OCI-LY7 (cell line): Measurements from ENCODE around the gene ZNF304. TPM values are rescaled to one million over a fixed set of nuclear protein-coding genes. Genes with fewer than 3 reads are reported as not detected.
A peak's percentile ranks its signal among the peaks of the same experiment; 100 is the strongest.

Source experiments
- BruUV-seq: library from RNA; stranded (reverse); fragments of 400-500 nt; replicated peaks from 2 replicates; lab custom pipeline; 2021; lab: Mats Ljungman, UMichigan
- CTCF ChIA-PET: fragments of 300-600 bp; sonication (Branson Sonifier 250); formaldehyde crosslinking; loops from one replicate; lab custom pipeline; 2022; ENCODE audit warnings: antibody characterized with exemption; ENCODE audit not compliant: unreplicated experiment; lab: Charles Lee
- POLR2A ChIA-PET: fragments of 300-600 bp; sonication (Branson Sonifier 250); formaldehyde crosslinking; loops from one replicate; lab custom pipeline; 2022; ENCODE audit warnings: antibody characterized with exemption; lab: Charles Lee
- DNase-seq: peaks from one replicate; pipeline ENCODE4 v3.0.0-alpha.2; 2015; ENCODE audit warnings: low spot score
- H2AFZ ChIP-seq: fragments of 200-600 bp; sonication (generic), shearing (Covaris generic); 2 replicates; pipeline ENCODE4 v1.6.1; 2014; ENCODE audit warnings: mild to moderate bottlenecking, antibody characterized with exemption, low read length, moderate library complexity
- H3K27ac ChIP-seq: fragments of 200-600 bp; sonication (generic); 2 replicates; pipeline ENCODE4 v1.5.1; 2014; ENCODE audit warnings: mixed run types, low read depth, mild to moderate bottlenecking, moderate library complexity, low read length, inconsistent platforms; ENCODE audit not compliant: poor library complexity, severe bottlenecking
- H3K36me3 ChIP-seq: fragments of 200-600 bp; sonication (generic); 2 replicates; pipeline ENCODE4 v1.6.1; 2014; ENCODE audit warnings: mild to moderate bottlenecking, antibody characterized with exemption, low read length, moderate library complexity, mixed read lengths; ENCODE audit not compliant: insufficient read depth
- H3K4me1 ChIP-seq: fragments of 200-600 bp; sonication (generic); 2 replicates; pipeline ENCODE4 v1.5.1; 2014; ENCODE audit warnings: mild to moderate bottlenecking, low read length; ENCODE audit not compliant: insufficient read depth, poor library complexity, severe bottlenecking
- H3K4me2 ChIP-seq: fragments of 200-600 bp; sonication (generic); 2 replicates; pipeline ENCODE4 v1.6.1; 2014; ENCODE audit warnings: mild to moderate bottlenecking, low read length
- H3K4me3 ChIP-seq: fragments of 200-600 bp; sonication (generic); 2 replicates; pipeline ENCODE4 v1.5.1; 2014; ENCODE audit warnings: mild to moderate bottlenecking, low read depth, low read length; ENCODE audit not compliant: poor library complexity, severe bottlenecking
- H3K79me2 ChIP-seq: fragments of 200-600 bp; sonication (generic); 2 replicates; pipeline ENCODE4 v1.6.1; 2016; ENCODE audit warnings: low read depth, mild to moderate bottlenecking, low read length, moderate library complexity, mixed read lengths; ENCODE audit not compliant: insufficient read depth
- H3K9me2 ChIP-seq: fragments of 200-600 bp; sonication (generic); 2 replicates; pipeline ENCODE4 v1.6.1; 2016; ENCODE audit warnings: mild to moderate bottlenecking, low read length, mixed read lengths; ENCODE audit not compliant: insufficient read depth
- H3K9me3 ChIP-seq: fragments of 200-600 bp; sonication (generic); 2 replicates; pipeline ENCODE4 v1.6.1; 2014; ENCODE audit warnings: mild to moderate bottlenecking, mixed run types, low read length, mixed read lengths
- H4K20me1 ChIP-seq: fragments of 200-600 bp; sonication (generic); 2 replicates; pipeline ENCODE4 v1.6.1; 2014; ENCODE audit warnings: mild to moderate bottlenecking, antibody characterized with exemption, low read length, moderate library complexity, mixed read lengths; ENCODE audit not compliant: insufficient read depth
- CTCF ChIP-seq: fragments of 200-600 bp; sonication (generic); conservative IDR thresholded peaks from 2 replicates; pipeline ENCODE4 v1.5.1; 2014; ENCODE audit warnings: mild to moderate bottlenecking, antibody characterized with exemption, low read length, moderate library complexity, mixed read lengths
- EZH2phosphoT487 ChIP-seq: fragments of 200-600 bp; sonication (generic); IDR thresholded peaks from 2 replicates; pipeline ENCODE4 v1.6.1; 2018; ENCODE audit warnings: low read depth, borderline replicate concordance, mild to moderate bottlenecking, mixed run types, antibody characterized with exemption, low read length, moderate library complexity, mixed read lengths
- intact Hi-C: fragments of 100-400 bp; cut with micrococcal nuclease; formaldehyde crosslinking; loops from one replicate; pipeline ENCODE4 v1.10.0; 2022; ENCODE audit not compliant: unreplicated experiment
- total RNA-seq, 2 experiments: library from RNA; depleted of rRNA in 1 of 2; stranded (reverse); fragments of >200 nt in 1 of 2; shearing (Covaris generic) in 1 of 2; gene quantifications; 2 replicates each; pipeline ENCODE4 v1.2.3, GENCODE V29; 2014 to 2022

Gene ZNF304
- total RNA-seq, 2 experiments from 2014 or later, result 5.0 to 5.8 TPM

GRCh38 chr19:57319869-57320179 is 31.2 kb upstream of the ZNF304 start:
- H4K20me1 ChIP-seq, result peaks cover 5% of the 10 kb centered on the region; the same call in 1 of the 2 replicates
- H3K9me3 ChIP-seq, result no peaks in the 10 kb centered on the region
- H3K27ac ChIP-seq, result peak overlapping the region; percentile 57
- H3K79me2 ChIP-seq, result peaks cover 25% of the 10 kb centered on the region
- H3K4me1 ChIP-seq, result peaks cover 23% of the 10 kb centered on the region
- H2AFZ ChIP-seq, result peak overlapping the region; percentile 72; the same call in 1 of the 2 replicates
- peak overlapping the region; percentile 80 for H3K4me2 ChIP-seq
- intact Hi-C loops, result loop anchor here (5.0 kb wide), 1 partner anchor 38 kb away; the partner anchor contains the start of gene ZNF460
- ChIA-PET POLR2A (interaction anchor here (0.6 to 0.7 kb wide), 3 partner anchors 40 to 1231 kb away, joined by 4 to 7 read pairs (median 6); no protein-coding TSS in a partner anchor), CTCF (no interaction called here)
- TF ChIP-seq CTCF, result no peak
- DNase-seq, result no peak
- H3K4me3 ChIP-seq, result peak overlapping the region; percentile 87
- H3K36me3 ChIP-seq, result peaks cover 21% of the 10 kb centered on the region
- TSS peak; percentile 98 for BruUV-seq
- H3K9me2 ChIP-seq, result no peaks in the 10 kb centered on the region

GRCh38 chr19:57320180-57321084 is 30.6 kb upstream of the ZNF304 start, which contains the start of gene ZNF543:
TSS of gene ZNF543 (plus strand) at chr19:57320472. CDS start at chr19:57320854, 382 bp downstream.
- Histone ChIP-seq H3K27ac (peak within 1 kb of the TSS; percentile 57), H3K4me3 (peak within 1 kb of the TSS; percentile 87), H3K4me2 (peak within 1 kb of the TSS; percentile 80), H2AFZ (peak within 1 kb of the TSS; percentile 72), H3K9me3 (no peaks in the 10 kb centered on the region), H3K79me2 (peaks cover 25% of the 10 kb centered on the region), H3K9me2 (no peaks in the 10 kb centered on the region), H3K36me3 (peaks cover 27% of the 10 kb centered on the region), H4K20me1 (peaks cover 5% of the 10 kb centered on the region; the same call in 1 of the 2 replicates), H3K4me1 (peaks cover 23% of the 10 kb centered on the region)
- TF ChIP-seq EZH2phosphoT487 (no peak), CTCF (no peak)
- POLR2A ChIA-PET, result interaction anchor here (0.6 to 0.7 kb wide), 3 partner anchors 39 to 1232 kb away, joined by 4 to 7 read pairs (median 6); no protein-coding TSS in a partner anchor
- intact Hi-C loops, result loop anchor here (5.0 kb wide), 1 partner anchor 38 kb away; the partner anchor contains the start of gene ZNF460
- peak; percentile 96 for DNase-seq
- CTCF ChIA-PET, result no interaction called here
- no TSS peak for BruUV-seq
